SK-N-SH treated with all-trans-retinoic acid at 6 μM for 48 hours (cell line): ENCODE data around the gene ELP4.

ENCODE experiments used
- ATAC-seq: fragments of 200-7000 bp; cut with Tn5 transposase; 3 replicates; pipeline ENCODE4 v1.9.1; 2020; ENCODE audit warnings: mild to moderate bottlenecking, moderate library complexity
- ARNTL ChIP-seq: fragments of 450-650 bp; formaldehyde crosslinking; IDR thresholded peaks from 2 replicates; pipeline ENCODE4 v1.5.0; 2020; ENCODE audit warnings: low read depth, mild to moderate bottlenecking, moderate library complexity, borderline replicate concordance
- CSDC2 ChIP-seq: fragments of 250-450 bp; sonication (Bioruptor Pico); IDR thresholded peaks from 2 replicates; pipeline ENCODE4 v1.5.0; 2020; ENCODE audit warnings: mild to moderate bottlenecking, moderate library complexity
- ESRRG ChIP-seq: fragments of 250-450 bp; sonication (Bioruptor Pico); IDR thresholded peaks from 2 replicates; pipeline ENCODE4 v1.6.1; 2021; ENCODE audit warnings: mild to moderate bottlenecking
- GLIS3 ChIP-seq: fragments of 250-450 bp; sonication (Bioruptor Pico); IDR thresholded peaks from 2 replicates; pipeline ENCODE4 v1.5.0; 2020; ENCODE audit warnings: mild to moderate bottlenecking, moderate library complexity
- OSR1 ChIP-seq: fragments of 250-450 bp; sonication (Bioruptor Pico); IDR thresholded peaks from 2 replicates; pipeline ENCODE4 v1.8.0; 2022; ENCODE audit warnings: moderate library complexity, mild to moderate bottlenecking, inconsistent platforms
- PPARA ChIP-seq: fragments of 250-450 bp; sonication (Bioruptor Pico); IDR thresholded peaks from 2 replicates; pipeline ENCODE4 v1.5.0; 2020; ENCODE audit warnings: mild to moderate bottlenecking, borderline replicate concordance
- RARB ChIP-seq: fragments of 250-450 bp; sonication (Bioruptor Pico); IDR thresholded peaks from 2 replicates; pipeline ENCODE4 v1.8.0; 2021; ENCODE audit warnings: mild to moderate bottlenecking, moderate library complexity
- SNAI2 ChIP-seq: fragments of 250-450 bp; sonication (Bioruptor Pico); IDR thresholded peaks from 2 replicates; pipeline ENCODE4 v1.5.0; 2020; ENCODE audit warnings: mild to moderate bottlenecking, moderate library complexity
- TCF4 ChIP-seq: fragments of 250-450 bp; sonication (Bioruptor Pico); IDR thresholded peaks from 2 replicates; pipeline ENCODE4 v1.8.0; 2021; ENCODE audit warnings: mild to moderate bottlenecking, moderate library complexity, borderline replicate concordance
- TOX ChIP-seq: fragments of 250-450 bp; sonication (Bioruptor Pico); IDR thresholded peaks from 2 replicates; pipeline ENCODE4 v1.8.0; 2021; ENCODE audit warnings: mild to moderate bottlenecking, moderate library complexity, borderline replicate concordance
- ZFP30 ChIP-seq: fragments of 450-650 bp; formaldehyde crosslinking; IDR thresholded peaks from 2 replicates; pipeline ENCODE4 v1.5.0; 2022; ENCODE audit warnings: mild to moderate bottlenecking, moderate library complexity
- ZNF565 ChIP-seq: fragments of 450-650 bp; formaldehyde crosslinking; conservative IDR thresholded peaks from 2 replicates; pipeline ENCODE4 v1.5.0; 2020; ENCODE audit warnings: low read depth, mild to moderate bottlenecking, moderate library complexity
- ZNF70 ChIP-seq: fragments of 450-650 bp; formaldehyde crosslinking; IDR thresholded peaks from 2 replicates; pipeline ENCODE4 v1.5.0; 2020; ENCODE audit warnings: mild to moderate bottlenecking, moderate library complexity
- ZNF8 ChIP-seq: fragments of 450-650 bp; formaldehyde crosslinking; IDR thresholded peaks from 2 replicates; pipeline ENCODE4 v1.5.0; 2020; ENCODE audit warnings: mild to moderate bottlenecking, moderate library complexity
- TF ChIP-seq, protein P1 (sequence below): fragments of 250-450 bp; sonication (Bioruptor Pico); IDR thresholded peaks from 2 replicates; pipeline ENCODE4 v1.5.0; 2020; ENCODE audit warnings: mild to moderate bottlenecking, moderate library complexity
- TF ChIP-seq, protein P2 (sequence below): fragments of 250-450 bp; sonication (Bioruptor Pico); IDR thresholded peaks from 2 replicates; pipeline ENCODE4 v1.8.0; 2021; ENCODE audit warnings: low read depth, mild to moderate bottlenecking, moderate library complexity, borderline replicate concordance
- TF ChIP-seq, protein P3 (sequence below): fragments of 250-450 bp; sonication (Bioruptor Pico); IDR thresholded peaks from 2 replicates; pipeline ENCODE4 v1.8.0; 2020; ENCODE audit warnings: mild to moderate bottlenecking, moderate library complexity, borderline replicate concordance
- TF ChIP-seq, protein P4 (sequence below): fragments of 250-450 bp; sonication (Bioruptor Pico); IDR thresholded peaks from 2 replicates; pipeline ENCODE4 v1.5.1; 2021; ENCODE audit warnings: mild to moderate bottlenecking, moderate library complexity

ELP4 gene

DNA sequence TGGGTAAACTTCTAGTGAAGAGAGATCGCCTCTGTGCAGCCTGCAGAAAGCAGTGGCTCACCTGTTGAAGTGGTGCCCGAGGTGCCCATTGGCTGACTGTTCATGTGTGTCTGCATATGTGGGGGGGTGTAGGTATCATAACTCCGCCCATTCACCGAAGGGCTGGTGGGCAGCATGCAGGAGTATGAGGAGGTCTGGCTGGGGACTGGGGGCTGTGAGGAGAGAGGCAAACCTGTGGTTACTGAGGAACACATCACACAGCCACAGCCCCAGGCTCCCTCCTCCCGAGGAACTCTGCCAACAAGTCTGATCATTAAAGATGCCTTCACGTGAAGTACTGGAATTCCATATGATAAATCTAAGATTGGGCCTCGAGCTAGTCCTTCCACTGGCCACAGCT is 281.1 kb downstream of the ELP4 start (continued):
- TF ChIP-seq, protein P1, sequence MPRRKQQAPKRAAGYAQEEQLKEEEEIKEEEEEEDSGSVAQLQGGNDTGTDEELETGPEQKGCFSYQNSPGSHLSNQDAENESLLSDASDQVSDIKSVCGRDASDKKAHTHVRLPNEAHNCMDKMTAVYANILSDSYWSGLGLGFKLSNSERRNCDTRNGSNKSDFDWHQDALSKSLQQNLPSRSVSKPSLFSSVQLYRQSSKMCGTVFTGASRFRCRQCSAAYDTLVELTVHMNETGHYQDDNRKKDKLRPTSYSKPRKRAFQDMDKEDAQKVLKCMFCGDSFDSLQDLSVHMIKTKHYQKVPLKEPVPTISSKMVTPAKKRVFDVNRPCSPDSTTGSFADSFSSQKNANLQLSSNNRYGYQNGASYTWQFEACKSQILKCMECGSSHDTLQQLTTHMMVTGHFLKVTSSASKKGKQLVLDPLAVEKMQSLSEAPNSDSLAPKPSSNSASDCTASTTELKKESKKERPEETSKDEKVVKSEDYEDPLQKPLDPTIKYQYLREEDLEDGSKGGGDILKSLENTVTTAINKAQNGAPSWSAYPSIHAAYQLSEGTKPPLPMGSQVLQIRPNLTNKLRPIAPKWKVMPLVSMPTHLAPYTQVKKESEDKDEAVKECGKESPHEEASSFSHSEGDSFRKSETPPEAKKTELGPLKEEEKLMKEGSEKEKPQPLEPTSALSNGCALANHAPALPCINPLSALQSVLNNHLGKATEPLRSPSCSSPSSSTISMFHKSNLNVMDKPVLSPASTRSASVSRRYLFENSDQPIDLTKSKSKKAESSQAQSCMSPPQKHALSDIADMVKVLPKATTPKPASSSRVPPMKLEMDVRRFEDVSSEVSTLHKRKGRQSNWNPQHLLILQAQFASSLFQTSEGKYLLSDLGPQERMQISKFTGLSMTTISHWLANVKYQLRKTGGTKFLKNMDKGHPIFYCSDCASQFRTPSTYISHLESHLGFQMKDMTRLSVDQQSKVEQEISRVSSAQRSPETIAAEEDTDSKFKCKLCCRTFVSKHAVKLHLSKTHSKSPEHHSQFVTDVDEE (CRISPR knock-in tag), result no peak
- no peak for TF ChIP-seq TCF4 (CRISPR knock-in tag)

DNA sequence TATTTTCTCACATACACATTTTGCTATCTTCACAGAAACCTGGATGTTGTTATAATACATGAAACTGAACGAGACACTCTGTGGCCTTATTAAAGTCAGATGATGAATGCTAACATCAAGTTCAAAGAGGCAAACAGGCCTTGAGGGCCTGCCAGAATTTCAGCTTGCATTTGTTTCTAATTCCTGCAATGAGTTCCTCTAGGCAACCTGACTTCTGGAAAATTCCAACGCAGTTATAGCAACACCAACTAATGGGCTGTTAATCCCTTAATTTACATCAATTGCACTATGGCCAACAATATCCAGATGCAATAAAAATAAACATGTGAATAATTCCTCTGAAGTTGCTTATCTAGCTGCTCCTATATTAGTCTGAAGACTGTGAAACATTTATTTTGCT is 282.5 kb downstream of the ELP4 start:
- no peak for TF ChIP-seq GLIS3 (CRISPR knock-in tag)
- no peak for TF ChIP-seq OSR1 (CRISPR knock-in tag)
- TF ChIP-seq, protein P2, sequence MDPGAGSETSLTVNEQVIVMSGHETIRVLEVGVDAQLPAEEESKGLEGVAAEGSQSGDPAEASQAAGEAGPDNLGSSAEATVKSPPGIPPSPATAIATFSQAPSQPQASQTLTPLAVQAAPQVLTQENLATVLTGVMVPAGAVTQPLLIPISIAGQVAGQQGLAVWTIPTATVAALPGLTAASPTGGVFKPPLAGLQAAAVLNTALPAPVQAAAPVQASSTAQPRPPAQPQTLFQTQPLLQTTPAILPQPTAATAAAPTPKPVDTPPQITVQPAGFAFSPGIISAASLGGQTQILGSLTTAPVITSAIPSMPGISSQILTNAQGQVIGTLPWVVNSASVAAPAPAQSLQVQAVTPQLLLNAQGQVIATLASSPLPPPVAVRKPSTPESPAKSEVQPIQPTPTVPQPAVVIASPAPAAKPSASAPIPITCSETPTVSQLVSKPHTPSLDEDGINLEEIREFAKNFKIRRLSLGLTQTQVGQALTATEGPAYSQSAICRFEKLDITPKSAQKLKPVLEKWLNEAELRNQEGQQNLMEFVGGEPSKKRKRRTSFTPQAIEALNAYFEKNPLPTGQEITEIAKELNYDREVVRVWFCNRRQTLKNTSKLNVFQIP (CRISPR knock-in tag), result no peak
- TF ChIP-seq ZNF8 (CRISPR knock-in tag), result no peak
- TF ChIP-seq TCF4 (CRISPR knock-in tag), result no peak
- TF ChIP-seq ZFP30, result no peak
- ATAC-seq, result no peak

DNA sequence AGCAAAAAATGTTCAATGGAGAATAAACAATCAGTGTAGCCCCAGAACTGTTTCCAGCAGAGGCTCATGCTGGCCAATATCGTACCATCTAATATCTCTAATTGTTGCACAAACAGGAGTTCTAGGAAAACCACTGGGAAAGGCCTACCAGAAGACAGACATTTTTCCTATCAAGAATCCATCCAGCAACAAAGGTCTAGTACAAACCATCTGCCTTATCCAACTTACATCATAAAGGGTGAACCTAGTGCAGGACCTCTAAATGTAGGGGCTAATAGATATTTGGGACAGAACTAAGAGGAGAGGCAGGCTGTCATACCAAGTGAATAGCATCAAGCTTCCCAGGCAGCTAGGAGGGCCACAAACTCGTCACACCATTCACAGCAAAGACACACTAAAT is 282.9 kb downstream of the ELP4 start:
- no peak for TF ChIP-seq CSDC2 (CRISPR knock-in tag)
- no peak for TF ChIP-seq ZNF565 (CRISPR knock-in tag)
- TF ChIP-seq GLIS3 (CRISPR knock-in tag), result no peak
- TF ChIP-seq ESRRG (CRISPR knock-in tag), result no peak
- TF ChIP-seq, protein P3, sequence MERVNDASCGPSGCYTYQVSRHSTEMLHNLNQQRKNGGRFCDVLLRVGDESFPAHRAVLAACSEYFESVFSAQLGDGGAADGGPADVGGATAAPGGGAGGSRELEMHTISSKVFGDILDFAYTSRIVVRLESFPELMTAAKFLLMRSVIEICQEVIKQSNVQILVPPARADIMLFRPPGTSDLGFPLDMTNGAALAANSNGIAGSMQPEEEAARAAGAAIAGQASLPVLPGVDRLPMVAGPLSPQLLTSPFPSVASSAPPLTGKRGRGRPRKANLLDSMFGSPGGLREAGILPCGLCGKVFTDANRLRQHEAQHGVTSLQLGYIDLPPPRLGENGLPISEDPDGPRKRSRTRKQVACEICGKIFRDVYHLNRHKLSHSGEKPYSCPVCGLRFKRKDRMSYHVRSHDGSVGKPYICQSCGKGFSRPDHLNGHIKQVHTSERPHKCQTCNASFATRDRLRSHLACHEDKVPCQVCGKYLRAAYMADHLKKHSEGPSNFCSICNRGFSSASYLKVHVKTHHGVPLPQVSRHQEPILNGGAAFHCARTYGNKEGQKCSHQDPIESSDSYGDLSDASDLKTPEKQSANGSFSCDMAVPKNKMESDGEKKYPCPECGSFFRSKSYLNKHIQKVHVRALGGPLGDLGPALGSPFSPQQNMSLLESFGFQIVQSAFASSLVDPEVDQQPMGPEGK, result no peak
- no peak for TF ChIP-seq SNAI2 (CRISPR knock-in tag)
- TF ChIP-seq, protein P1 (CRISPR knock-in tag), result no peak
- no peak for TF ChIP-seq ZNF70 (CRISPR knock-in tag)
- TF ChIP-seq, protein P4, sequence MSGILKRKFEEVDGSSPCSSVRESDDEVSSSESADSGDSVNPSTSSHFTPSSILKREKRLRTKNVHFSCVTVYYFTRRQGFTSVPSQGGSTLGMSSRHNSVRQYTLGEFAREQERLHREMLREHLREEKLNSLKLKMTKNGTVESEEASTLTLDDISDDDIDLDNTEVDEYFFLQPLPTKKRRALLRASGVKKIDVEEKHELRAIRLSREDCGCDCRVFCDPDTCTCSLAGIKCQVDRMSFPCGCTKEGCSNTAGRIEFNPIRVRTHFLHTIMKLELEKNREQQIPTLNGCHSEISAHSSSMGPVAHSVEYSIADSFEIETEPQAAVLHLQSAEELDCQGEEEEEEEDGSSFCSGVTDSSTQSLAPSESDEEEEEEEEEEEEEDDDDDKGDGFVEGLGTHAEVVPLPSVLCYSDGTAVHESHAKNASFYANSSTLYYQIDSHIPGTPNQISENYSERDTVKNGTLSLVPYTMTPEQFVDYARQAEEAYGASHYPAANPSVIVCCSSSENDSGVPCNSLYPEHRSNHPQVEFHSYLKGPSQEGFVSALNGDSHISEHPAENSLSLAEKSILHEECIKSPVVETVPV (CRISPR knock-in tag), result no peak
- no peak for TF ChIP-seq ZNF8 (CRISPR knock-in tag)
- TF ChIP-seq, protein P2 (CRISPR knock-in tag), result no peak
- no peak for TF ChIP-seq ARNTL (CRISPR knock-in tag)
- TF ChIP-seq PPARA (CRISPR knock-in tag), result no peak
- TF ChIP-seq TOX, result no peak
- no peak for TF ChIP-seq RARB (CRISPR knock-in tag)
- no peak for ATAC-seq
